Measurements from ENCODE around the gene NR4A2. TPM values are rescaled to one million over a fixed set of nuclear protein-coding genes. Genes with fewer than 3 reads are reported as not detected.

The NR4A2 gene
- total and polyA plus RNA-seq, 2 donors (not counting 3 experiments of a cell fraction or from before 2014, with no cell fraction given), result 1.0 to 1.9 TPM

DNA sequence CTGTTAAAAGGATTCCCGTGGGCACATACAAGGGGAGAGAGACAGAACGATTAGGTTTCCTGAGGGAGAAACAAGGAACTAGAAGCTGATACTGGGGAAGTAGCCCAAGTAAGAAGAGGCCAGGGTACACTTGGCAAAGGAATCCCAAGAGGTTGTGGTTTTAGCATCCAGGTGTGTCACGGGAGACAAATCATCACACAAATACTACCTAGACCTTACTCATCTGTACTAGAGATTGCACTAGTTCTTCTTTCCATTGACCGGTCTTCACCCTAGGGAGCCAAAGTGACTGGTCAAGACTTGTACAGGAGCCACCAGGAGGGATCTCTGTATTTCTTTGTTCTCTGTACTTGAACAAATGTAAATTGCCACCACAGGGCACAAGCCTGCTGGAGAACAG lies 14.2 kb upstream of the NR4A2 start:
- H3K9me1 ChIP-seq (replicated peaks; ENCODE audit: control insufficient read depth, extremely low read depth, insufficient read depth, low read length), result no peaks in the 10 kb centered on the region
- FAIRE-seq, result no peak
- no peaks in the 10 kb centered on the region for H4K20me1 ChIP-seq (replicated peaks; ENCODE audit: control insufficient read depth, extremely low read depth, insufficient read depth, low read length)
- no peaks in the 10 kb centered on the region for H3K27me3 ChIP-seq (ENCODE audit: control insufficient read depth in 2 of 2, insufficient read depth in 2 of 2, low read length in 2 of 2)
- no TSS peak for BruUV-seq (replicated peaks)
- dilution Hi-C loops (cut with MboI; ENCODE audit: extremely low pct_ligation_motif_present, low sequenced_read_pairs) (no loop called here), intact Hi-C loops (cut with micrococcal nuclease) (no loop called here)
- DNase-seq (ENCODE audit: low read depth, low spot score), result no peak
- no peak overlapping the region for H3K4me2 ChIP-seq (ENCODE audit: insufficient read depth, low read length)
- H3K79me2 ChIP-seq (ENCODE audit: control insufficient read depth, insufficient read depth, low read length), result no peaks in the 10 kb centered on the region
- no peaks in the 10 kb centered on the region for H3K36me3 ChIP-seq (ENCODE audit: control insufficient read depth in 2 of 2, extremely low read depth in 1 of 2, insufficient read depth in 2 of 2, low read length in 2 of 2)
- no peak overlapping the region for H3K4me3 ChIP-seq (replicated peaks in 1 of 3; ENCODE audit: insufficient read depth in 1 of 3, low read depth in 1 of 3, low read length in 3 of 3)
- H3K27ac ChIP-seq (ENCODE audit: insufficient read depth, low read depth, low read length), result no peak overlapping the region
- H3K4me1 ChIP-seq (ENCODE audit: control insufficient read depth, extremely low read depth, insufficient read depth, low read length), result peaks cover 6% of the 10 kb centered on the region
- POLR2A ChIA-PET, result no interaction called here
- H3K9ac ChIP-seq (replicated peaks; ENCODE audit: extremely low read depth, insufficient read depth, low read length), result no peak overlapping the region
- no peak overlapping the region for H2AFZ ChIP-seq (ENCODE audit: low read depth, low read length)
- CTCF ChIA-PET, result interaction anchor here (1.0 kb wide), 1 partner anchor 227 kb away, joined by 3 read pairs; no protein-coding TSS in a partner anchor
- H3K9me3 ChIP-seq (replicated peaks; ENCODE audit: control insufficient read depth, insufficient read depth, low read length), result no peaks in the 10 kb centered on the region
- no peak for TF ChIP-seq FOS (IDR thresholded peaks at IDR 0.05; ENCODE audit: borderline replicate concordance, insufficient read depth, low read length)
- TF ChIP-seq, protein P1, sequence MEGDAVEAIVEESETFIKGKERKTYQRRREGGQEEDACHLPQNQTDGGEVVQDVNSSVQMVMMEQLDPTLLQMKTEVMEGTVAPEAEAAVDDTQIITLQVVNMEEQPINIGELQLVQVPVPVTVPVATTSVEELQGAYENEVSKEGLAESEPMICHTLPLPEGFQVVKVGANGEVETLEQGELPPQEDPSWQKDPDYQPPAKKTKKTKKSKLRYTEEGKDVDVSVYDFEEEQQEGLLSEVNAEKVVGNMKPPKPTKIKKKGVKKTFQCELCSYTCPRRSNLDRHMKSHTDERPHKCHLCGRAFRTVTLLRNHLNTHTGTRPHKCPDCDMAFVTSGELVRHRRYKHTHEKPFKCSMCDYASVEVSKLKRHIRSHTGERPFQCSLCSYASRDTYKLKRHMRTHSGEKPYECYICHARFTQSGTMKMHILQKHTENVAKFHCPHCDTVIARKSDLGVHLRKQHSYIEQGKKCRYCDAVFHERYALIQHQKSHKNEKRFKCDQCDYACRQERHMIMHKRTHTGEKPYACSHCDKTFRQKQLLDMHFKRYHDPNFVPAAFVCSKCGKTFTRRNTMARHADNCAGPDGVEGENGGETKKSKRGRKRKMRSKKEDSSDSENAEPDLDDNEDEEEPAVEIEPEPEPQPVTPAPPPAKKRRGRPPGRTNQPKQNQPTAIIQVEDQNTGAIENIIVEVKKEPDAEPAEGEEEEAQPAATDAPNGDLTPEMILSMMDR (IDR thresholded peaks at IDR 0.05; ENCODE audit: extremely low read depth in 1 of 2, insufficient read depth in 1 of 2, low read depth in 1 of 2, low read length in 2 of 2), result no peak
- TF ChIP-seq MYC (IDR thresholded peaks at IDR 0.05; ENCODE audit: low read depth, low read length), result no peak
- TF ChIP-seq, protein P2, sequence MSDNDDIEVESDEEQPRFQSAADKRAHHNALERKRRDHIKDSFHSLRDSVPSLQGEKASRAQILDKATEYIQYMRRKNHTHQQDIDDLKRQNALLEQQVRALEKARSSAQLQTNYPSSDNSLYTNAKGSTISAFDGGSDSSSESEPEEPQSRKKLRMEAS (IDR thresholded peaks at IDR 0.05; ENCODE audit: insufficient read depth, insufficient read length), result no peak
- no peak for TF ChIP-seq POLR2AphosphoS5 (IDR thresholded peaks at IDR 0.05; ENCODE audit: insufficient read depth, low read depth, low read length)
- TF ChIP-seq POLR2A (IDR thresholded peaks at IDR 0.05; ENCODE audit: low read depth, low read length), result no peak
- TF ChIP-seq GATA2 (IDR thresholded peaks at IDR 0.05; ENCODE audit: insufficient read depth, insufficient read length, low read depth, low read length), result no peak

Data from endothelial cell of umbilical vein (primary cell).